ENCODE results near the gene TAF7L.
A peak's percentile ranks its signal among the peaks of the same experiment; 100 is the strongest.

Gene TAF7L

GRCh38 chrX:101220662-101221260 is 70.4 kb downstream of the TAF7L start:
- peak; percentile 69 for DNase-seq

DNA sequence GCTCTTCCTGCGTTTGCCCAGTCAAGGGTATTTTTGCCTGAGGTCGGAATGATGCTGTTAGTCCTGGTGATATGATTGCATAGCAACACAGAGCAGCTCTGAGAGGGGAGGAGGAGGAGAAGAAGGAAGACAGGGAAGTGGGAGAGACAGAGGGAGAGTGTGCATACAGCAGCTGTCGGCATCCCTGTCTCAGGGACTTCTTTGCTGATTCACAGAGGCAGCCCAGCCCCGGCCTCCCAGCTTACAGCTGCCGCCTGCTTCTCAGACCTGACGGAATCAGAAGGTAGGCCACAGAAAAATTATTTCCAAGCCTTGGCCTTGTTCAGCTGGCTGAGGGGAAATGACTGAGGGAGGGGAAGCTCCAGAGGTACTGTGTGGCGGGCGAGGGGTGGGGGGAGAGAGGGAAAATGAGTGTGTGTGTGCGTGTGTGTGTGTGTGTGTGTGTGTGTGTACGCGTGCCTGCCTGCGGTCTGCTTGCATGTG is 71.2 kb downstream of the TAF7L start:
- DNase-seq, result peak; percentile 19

DNA sequence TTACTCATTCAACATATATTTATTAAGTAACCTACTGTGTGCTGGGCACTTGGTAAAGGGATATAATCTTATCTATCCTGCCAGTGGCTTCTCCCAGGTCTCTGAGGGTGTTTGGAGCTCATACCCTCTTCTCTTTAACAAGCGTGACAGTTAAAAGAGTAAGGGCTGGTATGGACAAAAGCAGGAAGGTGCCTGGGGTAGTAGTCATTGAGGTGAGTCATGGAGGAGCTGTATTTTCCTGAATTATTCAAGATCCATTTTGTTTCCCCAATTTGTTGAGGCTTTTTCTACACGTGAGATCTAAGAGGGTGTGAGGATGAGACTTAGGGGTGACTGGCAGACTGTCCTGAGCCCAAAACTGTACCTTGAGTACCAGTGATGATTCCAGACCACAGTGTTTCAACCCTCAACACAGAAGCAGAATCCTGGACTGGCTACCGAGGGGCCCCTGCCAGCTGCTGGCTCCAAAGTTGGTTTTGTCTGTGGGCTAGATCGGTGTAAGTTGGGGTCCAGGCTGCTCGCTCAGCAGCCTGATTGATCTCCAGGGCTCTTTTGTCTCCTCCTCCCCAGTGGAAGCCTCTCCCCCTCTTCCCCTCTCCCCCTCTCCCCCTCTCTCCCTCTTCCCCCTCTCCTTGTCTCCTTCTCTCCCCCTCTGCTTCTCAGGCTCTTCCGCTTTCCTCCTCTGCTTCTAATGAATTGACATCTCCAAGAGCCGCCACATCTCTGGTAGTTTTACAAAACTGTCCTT is 71.8 kb downstream of the TAF7L start, which contains the start of gene DRP2:
Gene DRP2 (plus strand): TSS at position 671 of the 748 bp plus-strand sequence. CDS start 11,862 bp downstream, outside the sequence.
- no peak for DNase-seq
